ENCODE data around the gene IRAK2. TPM values are rescaled to one million over a fixed set of nuclear protein-coding genes. Genes with fewer than 3 reads are reported as not detected.

IRAK2 gene
- total and polyA plus RNA-seq, 2 donors (not counting 1 experiment from before 2014, with no cell fraction given) = 1.5 to 6.6 TPM

DNA sequence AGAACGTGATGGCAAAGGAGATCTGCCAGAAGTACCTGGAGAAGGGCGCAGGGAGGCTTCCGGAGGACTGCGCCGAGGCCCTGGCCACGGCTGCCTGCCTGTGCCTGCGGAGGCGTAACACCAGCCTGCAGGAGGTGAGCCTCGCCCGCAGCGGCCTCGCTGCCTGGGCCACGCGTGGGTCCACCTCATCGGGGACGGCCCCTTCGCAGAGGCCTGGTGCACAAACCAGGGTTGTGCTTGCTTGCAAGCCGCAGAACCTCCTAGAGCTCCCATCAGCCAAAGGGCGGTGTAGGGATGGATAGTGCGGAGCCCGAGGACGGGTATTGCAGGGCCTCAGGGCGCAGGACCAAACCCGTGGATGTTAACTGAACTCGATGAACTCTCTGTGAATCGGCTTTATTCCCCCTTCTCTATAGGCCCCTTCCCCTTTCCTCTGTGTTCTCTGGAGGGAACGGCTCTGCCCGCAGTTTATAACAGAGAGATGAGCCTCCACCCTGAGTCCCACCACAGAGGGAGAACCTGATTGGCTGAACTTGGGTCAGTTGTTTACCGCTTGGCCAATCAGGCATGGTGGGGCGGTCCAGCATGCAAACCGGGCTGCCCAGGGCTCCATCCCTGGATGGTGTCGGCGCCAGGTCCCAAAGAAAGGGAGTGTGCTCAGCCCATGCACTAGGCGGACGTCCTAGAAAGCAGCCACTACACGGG is 70.0 kb downstream of the IRAK2 start:
- Histone ChIP-seq H3K4me1 (ENCODE audit: control insufficient read depth, extremely low read depth, insufficient read depth, low read length) (no peaks in the 10 kb centered on the region), H3K9me3 (ENCODE audit: control insufficient read depth, insufficient read depth, low read depth, low read length) (no peaks in the 10 kb centered on the region), H3K4me2 (ENCODE audit: extremely low read depth, insufficient read depth, low read length) (no peak overlapping the region), H3K9ac (ENCODE audit: insufficient read depth, low read length) (no peak overlapping the region), H2AFZ (ENCODE audit: low read length) (no peak overlapping the region), H3K4me3 (replicated peaks in 1 of 4; ENCODE audit: control extremely low read depth in 1 of 4, insufficient read depth in 1 of 4, low read depth in 3 of 4, low read length in 4 of 4) (no peak overlapping the region), H4K20me1 (ENCODE audit: control insufficient read depth, extremely low read depth, insufficient read depth, low read length) (no peaks in the 10 kb centered on the region), H3K27me3 (ENCODE audit: control insufficient read depth, insufficient read depth, low read length) (no peaks in the 10 kb centered on the region), H3K36me3 (ENCODE audit: control insufficient read depth, insufficient read depth, low read length) (peaks cover 3% of the 10 kb centered on the region), H3K27ac (ENCODE audit: insufficient read depth, low read length) (no peak overlapping the region), H3K79me2 (ENCODE audit: control insufficient read depth, insufficient read depth, low read length) (no peaks in the 10 kb centered on the region)
- no peak for TF ChIP-seq EZH2 (IDR thresholded peaks at IDR 0.05; ENCODE audit: low read length, missing control alignments)
- TF ChIP-seq, protein P1, sequence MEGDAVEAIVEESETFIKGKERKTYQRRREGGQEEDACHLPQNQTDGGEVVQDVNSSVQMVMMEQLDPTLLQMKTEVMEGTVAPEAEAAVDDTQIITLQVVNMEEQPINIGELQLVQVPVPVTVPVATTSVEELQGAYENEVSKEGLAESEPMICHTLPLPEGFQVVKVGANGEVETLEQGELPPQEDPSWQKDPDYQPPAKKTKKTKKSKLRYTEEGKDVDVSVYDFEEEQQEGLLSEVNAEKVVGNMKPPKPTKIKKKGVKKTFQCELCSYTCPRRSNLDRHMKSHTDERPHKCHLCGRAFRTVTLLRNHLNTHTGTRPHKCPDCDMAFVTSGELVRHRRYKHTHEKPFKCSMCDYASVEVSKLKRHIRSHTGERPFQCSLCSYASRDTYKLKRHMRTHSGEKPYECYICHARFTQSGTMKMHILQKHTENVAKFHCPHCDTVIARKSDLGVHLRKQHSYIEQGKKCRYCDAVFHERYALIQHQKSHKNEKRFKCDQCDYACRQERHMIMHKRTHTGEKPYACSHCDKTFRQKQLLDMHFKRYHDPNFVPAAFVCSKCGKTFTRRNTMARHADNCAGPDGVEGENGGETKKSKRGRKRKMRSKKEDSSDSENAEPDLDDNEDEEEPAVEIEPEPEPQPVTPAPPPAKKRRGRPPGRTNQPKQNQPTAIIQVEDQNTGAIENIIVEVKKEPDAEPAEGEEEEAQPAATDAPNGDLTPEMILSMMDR (conservative IDR thresholded peaks at IDR 0.05 in 1 of 2, IDR thresholded peaks at IDR 0.05 in 1 of 2; ENCODE audit: low read depth in 1 of 2, low read length in 2 of 2) = no peak
- DNase-seq (ENCODE audit: low read depth in 2 of 2) = no peak

DNA sequence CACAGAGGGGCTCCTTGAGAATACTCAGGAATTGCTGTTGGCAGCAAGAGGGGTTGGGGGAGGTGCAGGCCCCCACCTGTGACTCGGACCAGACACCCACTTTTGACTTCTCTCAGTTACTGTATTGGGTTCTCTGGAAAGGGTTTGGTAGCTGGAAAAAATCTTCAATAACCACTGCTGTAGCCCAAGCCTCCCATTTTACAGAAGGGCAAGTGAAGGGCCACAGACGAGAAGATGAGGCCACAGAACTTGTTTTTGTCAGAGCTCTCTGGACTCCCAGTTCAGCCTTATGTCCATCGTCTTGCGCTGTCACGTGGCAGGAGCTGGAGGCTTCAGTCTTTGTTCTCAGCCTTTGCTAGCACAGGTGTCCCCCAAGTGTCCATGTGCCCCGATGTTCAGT is 70.8 kb downstream of the IRAK2 start:
- Histone ChIP-seq H3K27ac (ENCODE audit: insufficient read depth, low read length) (no peak overlapping the region), H2AFZ (ENCODE audit: low read length) (no peak overlapping the region), H3K79me2 (ENCODE audit: control insufficient read depth, insufficient read depth, low read length) (no peaks in the 10 kb centered on the region), H4K20me1 (ENCODE audit: control insufficient read depth, extremely low read depth, insufficient read depth, low read length) (no peaks in the 10 kb centered on the region), H3K4me3 (replicated peaks in 1 of 4; ENCODE audit: control extremely low read depth in 1 of 4, insufficient read depth in 1 of 4, low read depth in 3 of 4, low read length in 4 of 4) (no peak overlapping the region), H3K9me3 (ENCODE audit: control insufficient read depth, insufficient read depth, low read depth, low read length) (no peaks in the 10 kb centered on the region), H3K4me1 (ENCODE audit: control insufficient read depth, extremely low read depth, insufficient read depth, low read length) (no peaks in the 10 kb centered on the region), H3K36me3 (ENCODE audit: control insufficient read depth, insufficient read depth, low read length) (peaks cover 3% of the 10 kb centered on the region), H3K4me2 (ENCODE audit: extremely low read depth, insufficient read depth, low read length) (no peak overlapping the region), H3K27me3 (ENCODE audit: control insufficient read depth, insufficient read depth, low read length) (no peaks in the 10 kb centered on the region), H3K9ac (ENCODE audit: insufficient read depth, low read length) (no peak overlapping the region)
- TF ChIP-seq, protein P1 (conservative IDR thresholded peaks at IDR 0.05 in 1 of 2, IDR thresholded peaks at IDR 0.05 in 1 of 2; ENCODE audit: low read depth in 1 of 2, low read length in 2 of 2) = no peak
- no peak for TF ChIP-seq EZH2 (IDR thresholded peaks at IDR 0.05; ENCODE audit: low read length, missing control alignments)
- DNase-seq (ENCODE audit: low read depth in 2 of 2) = no peak

DNA sequence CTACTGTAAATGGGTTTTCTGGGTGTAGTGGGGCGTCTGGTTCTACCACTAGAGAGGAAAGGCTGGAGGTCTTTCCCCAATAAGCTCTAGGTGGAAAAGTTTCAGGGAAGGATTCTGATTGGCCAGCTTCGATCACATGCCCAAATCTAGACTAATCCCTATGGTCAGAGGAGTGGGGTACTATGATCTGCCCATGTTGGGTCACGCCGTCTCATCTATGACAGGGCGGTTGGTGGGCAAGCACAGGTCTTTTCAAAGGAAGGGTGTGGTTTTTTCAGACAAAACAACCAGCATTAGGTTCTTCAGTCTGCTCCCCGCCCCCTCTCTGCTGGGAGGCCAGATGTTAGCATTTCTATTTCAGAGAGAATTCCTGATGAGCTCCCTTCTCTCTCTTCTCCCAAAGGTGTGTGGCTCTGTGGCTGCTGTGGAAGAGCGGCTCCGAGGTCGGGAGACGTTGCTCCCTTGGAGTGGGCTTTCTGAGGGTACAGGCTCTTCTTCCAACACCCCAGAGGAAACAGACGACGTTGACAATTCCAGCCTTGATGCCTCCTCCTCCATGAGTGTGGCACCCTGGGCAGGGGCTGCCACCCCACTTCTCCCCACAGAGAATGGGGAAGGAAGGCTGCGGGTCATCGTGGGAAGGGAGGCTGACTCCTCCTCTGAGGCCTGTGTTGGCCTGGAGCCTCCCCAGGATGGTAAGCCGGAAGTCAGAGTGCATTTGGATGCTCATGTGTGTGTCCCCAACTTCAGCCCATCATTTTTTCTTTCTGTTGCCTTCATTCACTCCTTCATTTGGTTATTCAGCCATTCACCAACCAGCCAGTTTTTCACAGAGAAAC is 73.8 kb downstream of the IRAK2 start:
- H4K20me1 ChIP-seq (ENCODE audit: control insufficient read depth, extremely low read depth, insufficient read depth, low read length) = no peaks in the 10 kb centered on the region
- no peaks in the 10 kb centered on the region for H3K79me2 ChIP-seq (ENCODE audit: control insufficient read depth, insufficient read depth, low read length)
- no peaks in the 10 kb centered on the region for H3K9me3 ChIP-seq (ENCODE audit: control insufficient read depth, insufficient read depth, low read depth, low read length)
- no peak overlapping the region for H3K4me3 ChIP-seq (replicated peaks in 1 of 4; ENCODE audit: control extremely low read depth in 1 of 4, insufficient read depth in 1 of 4, low read depth in 3 of 4, low read length in 4 of 4)
- H3K4me1 ChIP-seq (ENCODE audit: control insufficient read depth, extremely low read depth, insufficient read depth, low read length) = no peaks in the 10 kb centered on the region
- no peak overlapping the region for H3K27ac ChIP-seq (ENCODE audit: insufficient read depth, low read length)
- H3K27me3 ChIP-seq (ENCODE audit: control insufficient read depth, insufficient read depth, low read length) = no peaks in the 10 kb centered on the region
- peaks cover 3% of the 10 kb centered on the region for H3K36me3 ChIP-seq (ENCODE audit: control insufficient read depth, insufficient read depth, low read length)
- H3K9ac ChIP-seq (ENCODE audit: insufficient read depth, low read length) = no peak overlapping the region
- no peak for DNase-seq (ENCODE audit: low read depth in 2 of 2)
- H3K4me2 ChIP-seq (ENCODE audit: extremely low read depth, insufficient read depth, low read length) = no peak overlapping the region
- H2AFZ ChIP-seq (ENCODE audit: low read length) = no peak overlapping the region
- no peak for TF ChIP-seq EZH2 (IDR thresholded peaks at IDR 0.05; ENCODE audit: low read length, missing control alignments)
- TF ChIP-seq, protein P1 (conservative IDR thresholded peaks at IDR 0.05 in 1 of 2, IDR thresholded peaks at IDR 0.05 in 1 of 2; ENCODE audit: low read depth in 1 of 2, low read length in 2 of 2) = no peak

Measured in fibroblast of lung (primary cell).